ENCODE measurements around the gene HES3. TPM values are rescaled to one million over a fixed set of nuclear protein-coding genes. Genes with fewer than 3 reads are reported as not detected.

Gene HES3
- total RNA-seq, 1 donor from 2014 or later: not detected

DNA sequence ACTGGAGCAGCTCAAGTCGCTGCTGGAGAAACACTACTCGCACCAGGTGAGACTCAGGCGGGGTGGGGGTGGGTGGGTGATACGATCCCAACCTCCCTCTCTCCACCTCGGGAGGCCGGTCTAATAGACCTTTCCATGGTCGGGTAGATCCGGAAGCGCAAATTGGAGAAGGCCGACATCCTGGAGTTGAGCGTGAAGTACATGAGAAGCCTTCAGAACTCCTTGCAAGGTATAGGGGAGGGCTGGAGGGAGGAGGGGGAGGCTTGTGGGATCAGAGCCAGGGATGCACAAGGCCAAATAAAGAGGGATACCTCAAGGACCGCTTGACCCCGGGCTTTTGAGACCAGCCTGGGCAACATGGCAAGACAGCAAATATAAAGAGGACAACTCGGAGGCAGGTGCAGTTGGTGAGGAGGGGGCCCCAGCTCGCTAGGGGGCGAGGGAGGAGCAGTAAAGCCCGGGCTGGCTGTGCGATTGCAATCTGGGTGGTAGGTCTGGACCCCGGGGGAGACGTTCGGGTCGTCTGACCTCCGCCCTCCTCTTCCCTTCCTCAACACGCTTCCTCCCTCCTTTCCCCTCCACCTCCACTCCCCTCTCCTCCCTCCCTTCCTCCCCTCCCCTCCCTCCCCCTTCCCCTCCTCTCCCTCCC, 546 bp downstream of the HES3 start:
- no peaks in the 10 kb centered on the region for H3K9me3 Mint-ChIP-seq
- H3K27me3 Mint-ChIP-seq (ENCODE audit: insufficient read depth): peaks cover 58% of the 10 kb centered on the region
- peaks cover 11% of the 10 kb centered on the region for H3K4me1 Mint-ChIP-seq (ENCODE audit: low read depth)
- no peak for DNase-seq (ENCODE audit: low spot score)
- H3K27ac Mint-ChIP-seq: no peak overlapping the region
- intact Hi-C loops (cut with micrococcal nuclease): loop anchor here (1.0 to 5.0 kb wide), 5 partner anchors 8 to 218 kb away; partner anchors contain the start of gene ESPN
- H3K4me3 Mint-ChIP-seq: no peak overlapping the region
- peaks cover 3% of the 10 kb centered on the region for H3K36me3 Mint-ChIP-seq (ENCODE audit: low read depth)

DNA sequence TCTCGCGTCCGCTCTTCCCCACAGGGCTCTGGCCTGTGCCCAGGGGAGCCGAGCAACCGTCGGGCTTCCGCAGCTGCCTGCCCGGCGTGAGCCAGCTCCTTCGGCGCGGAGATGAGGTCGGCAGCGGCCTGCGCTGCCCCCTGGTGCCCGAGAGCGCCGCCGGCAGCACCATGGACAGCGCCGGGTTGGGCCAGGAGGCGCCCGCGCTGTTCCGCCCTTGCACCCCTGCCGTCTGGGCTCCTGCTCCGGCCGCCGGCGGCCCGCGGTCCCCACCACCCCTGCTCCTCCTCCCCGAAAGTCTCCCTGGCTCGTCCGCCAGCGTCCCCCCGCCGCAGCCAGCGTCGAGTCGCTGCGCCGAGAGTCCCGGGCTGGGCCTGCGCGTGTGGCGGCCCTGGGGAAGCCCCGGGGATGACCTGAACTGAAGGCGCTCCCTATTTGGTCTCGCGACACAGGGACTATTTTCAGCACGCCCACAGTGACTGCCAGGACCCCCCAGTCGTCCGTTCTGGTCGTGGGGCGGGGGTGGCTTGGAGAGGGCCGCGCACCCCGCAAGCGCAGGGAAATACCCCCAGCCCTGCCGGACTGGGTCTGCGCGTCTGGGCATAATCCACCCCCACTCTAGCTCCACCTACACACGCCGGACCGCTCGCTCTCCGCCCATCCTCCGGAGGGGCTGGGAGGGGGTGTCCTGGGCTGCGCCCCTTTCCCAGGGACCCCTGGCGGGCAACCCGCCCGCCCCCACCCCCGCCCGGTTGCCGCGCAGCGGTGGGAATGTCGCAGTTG, 1.3 kb downstream of the HES3 start:
- Mint-ChIP-seq H3K36me3 (ENCODE audit: low read depth) (peaks cover 3% of the 10 kb centered on the region), H3K27ac (no peak overlapping the region), H3K9me3 (no peaks in the 10 kb centered on the region), H3K4me1 (ENCODE audit: low read depth) (peaks cover 11% of the 10 kb centered on the region), H3K4me3 (no peak overlapping the region), H3K27me3 (ENCODE audit: insufficient read depth) (peaks cover 55% of the 10 kb centered on the region)
- DNase-seq (ENCODE audit: low spot score): peak; percentile 77
- intact Hi-C loops (cut with micrococcal nuclease): loop anchor here (1.0 to 5.0 kb wide), 5 partner anchors 9 to 217 kb away; partner anchors contain the start of gene ESPN

DNA sequence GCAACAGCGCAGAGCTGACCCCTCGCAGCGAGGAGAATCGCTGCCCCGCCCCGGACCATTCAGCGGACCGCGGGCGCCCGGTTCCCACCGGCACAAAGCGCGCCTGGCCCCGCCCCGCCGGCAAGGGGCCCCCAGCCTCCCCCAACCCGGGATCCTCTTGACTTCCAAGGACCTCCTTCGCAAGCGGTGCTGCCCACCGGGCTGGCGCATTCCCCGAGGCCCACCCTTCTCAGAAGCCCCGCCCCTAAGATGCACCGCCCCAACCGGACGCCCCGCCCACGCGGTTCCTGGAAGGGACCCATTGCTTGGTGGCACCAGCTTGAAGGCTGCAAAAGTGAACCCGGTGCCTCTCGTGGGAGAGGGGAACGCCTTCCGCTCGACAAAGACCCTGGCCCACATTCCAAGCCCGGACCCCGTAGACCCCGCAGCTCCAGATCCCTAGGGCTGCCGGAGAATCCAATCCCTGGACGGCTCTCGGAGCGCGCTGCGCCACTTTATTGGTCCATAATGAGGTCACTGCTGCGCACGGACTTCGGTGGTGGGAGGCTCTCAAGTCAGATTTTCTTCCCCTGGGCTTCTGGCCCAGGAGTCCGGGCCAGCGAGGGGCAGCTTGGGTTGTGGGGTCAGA, 2.0 kb downstream of the HES3 start:
- peak; percentile 58 for DNase-seq (ENCODE audit: low spot score)
- H3K36me3 Mint-ChIP-seq (ENCODE audit: low read depth): peaks cover 3% of the 10 kb centered on the region
- no peaks in the 10 kb centered on the region for H3K9me3 Mint-ChIP-seq
- intact Hi-C loops (cut with micrococcal nuclease): loop anchor here (1.0 to 5.0 kb wide), 10 partner anchors 10 to 216 kb away; partner anchors contain the start of genes ESPN and GPR153
- H3K27ac Mint-ChIP-seq: peak overlapping the region; percentile 78
- peaks cover 54% of the 10 kb centered on the region for H3K27me3 Mint-ChIP-seq (ENCODE audit: insufficient read depth)
- peak overlapping the region; percentile 77 for H3K4me3 Mint-ChIP-seq
- peaks cover 11% of the 10 kb centered on the region for H3K4me1 Mint-ChIP-seq (ENCODE audit: low read depth)

DNA sequence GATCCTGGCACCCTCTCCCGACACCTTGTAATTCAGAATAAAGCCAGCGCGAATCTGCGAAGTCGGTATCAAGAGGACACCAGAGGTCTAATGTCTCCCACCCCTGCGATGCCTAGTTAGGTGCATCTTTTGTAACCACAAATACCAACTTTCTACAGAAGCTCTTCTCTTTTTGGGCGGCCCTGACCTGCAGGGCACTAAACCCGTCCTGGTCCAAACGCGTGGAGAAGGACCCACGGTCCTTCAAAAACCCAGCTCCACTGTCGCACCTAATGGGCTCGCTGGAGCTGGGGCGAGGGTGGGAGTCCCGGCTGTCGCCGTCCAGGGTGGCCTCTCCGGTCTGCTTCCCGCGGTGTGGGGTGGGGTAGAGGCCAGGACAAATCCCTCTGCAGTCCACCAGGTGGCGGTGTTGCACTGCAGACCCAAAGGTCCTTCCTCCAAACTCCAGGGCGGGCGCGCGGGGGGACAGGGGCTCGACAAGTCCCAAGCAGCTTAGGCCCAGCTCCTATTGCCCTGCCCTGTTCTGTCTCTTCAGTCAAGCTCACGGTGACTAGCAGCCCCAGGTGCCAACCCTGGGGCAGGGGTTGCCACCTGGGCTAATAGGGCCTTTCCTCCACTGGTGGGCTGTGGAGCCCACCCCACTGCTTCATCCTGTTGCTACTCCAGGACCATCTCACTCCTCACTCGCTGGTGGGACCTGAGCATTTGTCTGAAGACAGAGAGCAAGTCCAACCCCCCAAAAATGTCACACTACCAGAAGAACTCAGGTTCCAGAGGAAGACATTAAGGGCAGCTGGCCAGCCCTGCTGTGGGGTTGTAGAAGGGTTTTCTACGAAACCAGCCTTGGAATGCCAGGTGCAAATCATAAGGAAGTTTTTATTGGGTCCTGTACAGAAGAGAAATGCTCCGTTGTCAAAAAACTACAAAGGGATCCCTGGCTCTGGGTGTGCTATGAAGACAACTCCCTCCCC, 2.8 kb downstream of the HES3 start:
- intact Hi-C loops (cut with micrococcal nuclease): loop anchor here (1.0 to 5.0 kb wide), 7 partner anchors 14 to 216 kb away; partner anchors contain the start of genes ESPN and GPR153
- H3K9me3 Mint-ChIP-seq: no peaks in the 10 kb centered on the region
- H3K4me3 Mint-ChIP-seq: peak overlapping the region; percentile 77
- H3K4me1 Mint-ChIP-seq (ENCODE audit: low read depth): peaks cover 5% of the 10 kb centered on the region
- DNase-seq (ENCODE audit: low spot score): peak; percentile 70
- H3K36me3 Mint-ChIP-seq (ENCODE audit: low read depth): no peaks in the 10 kb centered on the region
- H3K27me3 Mint-ChIP-seq (ENCODE audit: insufficient read depth): peaks cover 47% of the 10 kb centered on the region
- H3K27ac Mint-ChIP-seq: peak overlapping the region; percentile 78

DNA sequence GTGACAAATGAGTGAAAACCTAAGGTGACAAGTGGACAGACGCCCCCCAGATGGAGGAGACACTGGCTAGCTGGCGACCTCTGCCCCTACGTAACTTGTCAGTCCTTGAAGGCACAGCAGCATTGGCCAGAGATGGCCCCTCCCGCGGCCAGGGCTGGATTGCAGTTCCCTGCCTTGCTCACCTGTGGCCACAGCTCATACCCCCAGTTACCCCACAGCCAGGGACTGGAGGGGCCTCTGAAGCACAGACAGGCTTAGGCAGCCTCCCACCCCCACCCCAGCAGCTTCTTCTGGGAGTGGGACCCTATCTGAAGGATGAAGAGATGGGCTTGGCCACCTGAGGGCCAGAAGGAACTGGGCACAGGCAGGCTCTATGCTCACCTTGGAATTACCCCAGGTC, 3.7 kb downstream of the HES3 start:
- Mint-ChIP-seq H3K9me3 (no peaks in the 10 kb centered on the region), H3K4me3 (no peak overlapping the region), H3K27me3 (ENCODE audit: insufficient read depth) (peaks cover 53% of the 10 kb centered on the region), H3K36me3 (ENCODE audit: low read depth) (no peaks in the 10 kb centered on the region), H3K27ac (no peak overlapping the region), H3K4me1 (ENCODE audit: low read depth) (peaks cover 5% of the 10 kb centered on the region)
- intact Hi-C loops (cut with micrococcal nuclease): loop anchor here (2.0 to 5.0 kb wide), 3 partner anchors 13 to 215 kb away; partner anchors contain the start of genes ESPN and GPR153
- DNase-seq (ENCODE audit: low spot score): no peak

DNA sequence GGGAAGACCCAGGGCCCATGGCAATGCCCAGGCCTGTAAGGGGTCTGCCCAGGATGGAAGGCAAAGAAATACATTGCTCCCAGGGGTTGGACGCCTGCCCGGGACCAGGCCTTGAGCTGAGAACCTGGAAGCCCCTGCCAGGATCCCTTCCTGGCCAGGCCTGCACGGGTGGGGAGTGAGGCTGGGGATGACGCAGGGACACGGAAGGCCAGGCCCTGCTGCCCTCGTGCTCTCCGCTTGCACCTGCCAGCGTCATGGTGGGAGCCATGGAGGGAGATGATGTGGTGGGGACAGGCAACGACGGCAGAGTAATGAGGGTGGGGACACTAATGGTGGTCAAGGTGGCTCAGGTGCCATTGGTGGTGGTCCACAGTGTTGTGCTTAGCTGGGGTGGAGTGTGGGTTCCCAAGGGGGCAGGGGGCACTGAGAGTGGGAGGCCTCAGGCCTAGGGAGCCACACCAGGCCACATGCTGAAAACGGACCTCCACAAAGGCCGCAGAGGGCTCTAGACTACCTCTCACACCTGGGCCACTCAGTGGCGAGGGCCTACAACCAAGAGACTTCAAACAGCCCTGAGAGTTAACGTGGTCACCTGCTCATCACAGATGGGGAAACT, 4.3 kb downstream of the HES3 start:
- no peak for DNase-seq (ENCODE audit: low spot score)
- intact Hi-C loops (cut with micrococcal nuclease): loop anchor here (5.0 kb wide), 2 partner anchors 174 to 214 kb away; partner anchors contain the start of gene ESPN
- Mint-ChIP-seq H3K9me3 (no peaks in the 10 kb centered on the region), H3K36me3 (ENCODE audit: low read depth) (no peaks in the 10 kb centered on the region), H3K4me3 (no peak overlapping the region), H3K27ac (no peak overlapping the region), H3K27me3 (ENCODE audit: insufficient read depth) (peaks cover 50% of the 10 kb centered on the region), H3K4me1 (ENCODE audit: low read depth) (peaks cover 5% of the 10 kb centered on the region)

GRCh38 chr1:6248932-6249738, 5.2 kb downstream of the HES3 start:
- H3K9me3 Mint-ChIP-seq: no peaks in the 10 kb centered on the region
- H3K36me3 Mint-ChIP-seq (ENCODE audit: low read depth): no peaks in the 10 kb centered on the region
- H3K4me3 Mint-ChIP-seq: no peak overlapping the region
- H3K4me1 Mint-ChIP-seq (ENCODE audit: low read depth): peaks cover 5% of the 10 kb centered on the region
- peaks cover 44% of the 10 kb centered on the region for H3K27me3 Mint-ChIP-seq (ENCODE audit: insufficient read depth)
- intact Hi-C loops (cut with micrococcal nuclease): loop anchor here (5.0 kb wide), 2 partner anchors 173 to 213 kb away; partner anchors contain the start of gene ESPN
- no peak overlapping the region for H3K27ac Mint-ChIP-seq
- DNase-seq (ENCODE audit: low spot score): no peak

GRCh38 chr1:6249739-6250689, 6.0 kb downstream of the HES3 start:
- Mint-ChIP-seq H3K27me3 (ENCODE audit: insufficient read depth) (peaks cover 38% of the 10 kb centered on the region), H3K4me1 (ENCODE audit: low read depth) (peaks cover 5% of the 10 kb centered on the region), H3K4me3 (no peak overlapping the region), H3K36me3 (ENCODE audit: low read depth) (no peaks in the 10 kb centered on the region), H3K9me3 (no peaks in the 10 kb centered on the region), H3K27ac (no peak overlapping the region)
- intact Hi-C loops (cut with micrococcal nuclease): loop anchor here (5.0 kb wide), 2 partner anchors 172 to 212 kb away; partner anchors contain the start of gene ESPN
- no peak for DNase-seq (ENCODE audit: low spot score)

DNA sequence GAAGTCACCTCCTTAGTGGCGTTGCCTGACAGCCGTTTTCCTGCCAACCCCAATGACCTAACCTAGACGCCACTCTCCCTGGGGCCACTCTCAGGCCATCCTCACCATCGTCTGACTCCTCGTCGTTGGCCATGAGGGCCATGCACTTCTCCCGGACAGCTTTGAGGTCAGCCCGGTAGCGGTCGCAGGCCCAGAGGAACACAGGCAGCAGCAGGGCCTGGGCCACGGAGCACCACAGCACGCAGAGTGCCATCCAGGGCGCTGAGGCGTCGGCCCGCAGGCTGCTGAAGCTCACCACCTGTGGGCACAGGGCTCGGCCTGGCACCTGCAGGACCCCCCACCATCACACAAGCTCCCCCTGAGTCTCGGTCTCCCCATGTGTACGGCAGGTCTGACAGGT, 7.3 kb downstream of the HES3 start:
- Mint-ChIP-seq H3K27me3 (ENCODE audit: insufficient read depth) (peaks cover 36% of the 10 kb centered on the region), H3K4me1 (ENCODE audit: low read depth) (peaks cover 5% of the 10 kb centered on the region), H3K27ac (no peak overlapping the region), H3K4me3 (no peak overlapping the region), H3K36me3 (ENCODE audit: low read depth) (no peaks in the 10 kb centered on the region), H3K9me3 (no peaks in the 10 kb centered on the region)
- intact Hi-C loops (cut with micrococcal nuclease): no loop called here
- no peak for DNase-seq (ENCODE audit: low spot score)

DNA sequence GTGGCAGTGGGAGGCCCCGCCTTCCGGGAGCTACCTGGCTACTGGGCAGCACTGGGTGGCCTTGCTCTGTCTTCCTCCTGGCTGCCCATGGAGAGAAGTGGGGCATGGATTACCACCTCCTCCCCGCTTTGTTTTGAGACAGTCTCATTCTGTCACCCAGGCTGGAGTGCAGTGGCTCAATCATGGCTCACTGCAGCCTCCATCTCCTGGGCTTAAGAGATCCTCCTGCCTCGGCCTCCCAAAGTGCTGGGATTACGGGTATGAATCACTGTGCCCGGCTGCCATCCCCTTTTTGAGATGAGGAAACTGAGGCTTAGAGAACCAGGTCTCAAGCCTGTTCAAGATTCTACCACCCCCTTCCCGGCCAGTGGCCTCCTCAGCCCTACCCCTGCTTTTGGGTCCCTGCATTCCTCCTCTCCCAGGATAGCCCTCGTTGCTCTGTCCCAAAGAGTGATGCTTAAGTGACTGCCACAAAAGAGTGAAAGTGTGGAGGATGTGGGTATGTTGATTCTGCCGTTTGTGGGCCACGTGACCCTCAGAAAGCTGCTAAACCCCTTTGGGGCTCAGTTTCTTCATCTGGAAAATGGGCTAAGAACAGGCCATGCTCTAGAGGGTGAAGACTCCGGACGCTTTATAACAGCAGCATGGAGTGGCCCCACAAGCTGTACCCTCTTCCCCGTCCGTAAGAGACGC, 7.8 kb downstream of the HES3 start:
- Mint-ChIP-seq H3K4me3 (no peak overlapping the region), H3K27me3 (ENCODE audit: insufficient read depth) (peaks cover 31% of the 10 kb centered on the region), H3K27ac (no peak overlapping the region), H3K36me3 (ENCODE audit: low read depth) (no peaks in the 10 kb centered on the region), H3K9me3 (no peaks in the 10 kb centered on the region), H3K4me1 (ENCODE audit: low read depth) (no peaks in the 10 kb centered on the region)
- DNase-seq (ENCODE audit: low spot score): no peak
- intact Hi-C loops (cut with micrococcal nuclease): no loop called here

All from activated T-helper 1 cell treated with anti-CD3 and anti-CD28 coated beads, Interleukin-12 subunit alpha, Interleukin-12 subunit beta, Interleukin-2, Interleukin-4 antibody, amounts not matched to agents 30 ng/mL and 10 ng/mL and 1 ng/mL, durations not matched to agents 14 hours and 24 hours and 36 hours (primary cell).